HG03045 (cell line): ENCODE measurements around the gene GALNT15.

Source experiments
- ATAC-seq: cut with Tn5 transposase; IDR thresholded peaks from one replicate; pipeline ENCODE4 v1.9.1; 2021; ENCODE audit warnings: mild to moderate bottlenecking, moderate library complexity; ENCODE audit not compliant: unreplicated experiment

The GALNT15 gene

DNA sequence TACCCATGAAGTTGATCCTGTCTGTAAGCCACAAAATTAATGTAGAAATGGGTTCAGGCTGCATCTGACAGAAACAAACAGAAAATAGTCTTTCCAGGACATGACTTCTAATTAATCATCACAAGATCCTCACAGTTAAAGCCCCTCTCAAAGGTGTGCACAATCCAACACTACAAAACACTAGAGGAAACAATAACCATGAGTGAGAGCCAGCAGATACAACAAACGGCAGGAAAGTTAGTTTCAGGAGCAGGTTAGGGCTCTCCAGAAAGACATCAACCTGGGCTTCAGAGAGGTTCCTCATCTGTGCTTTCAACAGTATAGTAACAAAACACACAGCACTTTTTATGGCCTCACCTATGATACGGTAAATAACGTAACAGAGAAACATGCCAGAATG lies 47.5 kb downstream of the GALNT15 start:
- ATAC-seq = no peak

- no peak for ATAC-seq
Measured at GRCh38 chr3:16222547-16222946, 48.1 kb downstream of the GALNT15 start.

- ATAC-seq = no peak
Measured at GRCh38 chr3:16224325-16224724, 49.8 kb downstream of the GALNT15 start.

DNA sequence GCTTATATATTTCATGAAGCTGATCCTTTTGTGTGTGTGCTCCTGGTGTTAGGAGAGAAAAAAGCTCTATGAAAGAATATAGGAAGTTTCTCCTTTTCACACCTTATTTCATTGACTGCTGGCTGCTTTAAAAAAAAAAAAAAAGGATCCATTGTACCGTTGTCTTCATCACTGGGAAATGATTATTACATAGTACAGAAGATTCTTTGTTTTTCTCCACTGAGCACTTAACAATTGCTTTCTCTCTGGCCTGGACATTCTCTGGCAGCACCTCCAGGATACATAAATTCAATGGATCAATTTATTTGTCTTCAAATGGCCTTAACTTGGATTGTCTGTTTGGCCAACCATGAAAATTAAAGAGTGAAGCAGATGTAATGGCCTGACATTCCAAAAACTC lies 53.1 kb downstream of the GALNT15 start:
- ATAC-seq = no peak

DNA sequence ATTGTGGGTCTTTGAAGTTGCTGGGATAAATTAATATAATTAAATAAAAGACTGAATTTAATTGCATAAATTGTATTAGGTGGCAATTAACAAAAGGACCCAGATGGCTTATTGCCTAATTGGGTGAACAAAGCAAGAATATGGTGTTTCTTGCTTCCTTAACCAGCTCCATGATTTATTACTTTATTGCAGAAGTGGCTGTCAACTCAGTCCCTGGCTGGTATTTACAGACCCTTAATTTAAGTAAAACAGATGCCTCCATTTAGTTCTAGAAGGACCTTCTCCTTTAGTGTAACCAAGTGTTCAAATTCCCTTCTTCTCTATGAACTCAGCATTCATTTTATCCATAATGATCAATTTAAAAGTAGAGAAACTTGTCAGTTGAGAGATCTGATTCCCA lies 55.2 kb downstream of the GALNT15 start:
- ATAC-seq = no peak

- no peak for ATAC-seq
Measured at GRCh38 chr3:16231983-16232382, 57.5 kb downstream of the GALNT15 start.

DNA sequence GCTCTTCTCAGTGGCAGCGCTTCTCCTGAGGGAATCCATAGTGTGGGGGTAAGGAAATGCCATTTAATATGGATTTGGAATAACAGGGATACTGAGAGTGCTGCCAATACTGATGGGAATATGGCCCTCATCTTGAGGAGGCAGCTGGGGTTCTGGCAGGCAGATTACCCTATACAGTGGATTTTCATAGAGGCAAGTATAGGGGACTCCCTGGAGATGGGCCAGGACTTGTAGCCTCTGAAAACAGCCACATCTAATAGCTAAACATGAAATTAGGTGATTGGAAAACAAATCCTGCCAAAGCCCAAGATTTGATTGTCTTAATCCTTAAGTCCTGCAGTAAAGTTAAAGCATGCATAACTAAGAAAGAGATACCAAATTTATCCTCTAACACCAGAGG lies 59.3 kb downstream of the GALNT15 start:
- ATAC-seq = no peak

DNA sequence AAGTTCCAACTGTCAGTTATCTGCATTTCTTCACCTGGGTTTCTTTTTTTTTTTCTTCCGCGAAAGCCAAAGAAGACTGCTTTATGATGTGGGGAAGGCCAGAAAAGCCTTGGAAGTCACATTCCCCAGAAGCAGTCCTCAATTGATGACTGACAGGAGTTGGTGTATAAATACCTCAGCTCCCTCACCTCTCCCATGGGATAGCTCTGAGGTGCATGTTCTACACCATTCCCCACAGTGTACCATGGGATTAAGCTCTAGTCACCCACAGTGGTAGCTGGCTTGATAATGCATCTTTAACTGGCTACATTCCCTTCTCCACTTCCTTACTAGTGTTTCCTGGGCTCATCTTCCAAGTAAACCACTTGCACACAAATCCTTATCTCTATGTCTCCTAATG lies 59.8 kb downstream of the GALNT15 start:
- no peak for ATAC-seq

- no peak for ATAC-seq
Measured at GRCh38 chr3:16236030-16236639, 61.7 kb downstream of the GALNT15 start.

DNA sequence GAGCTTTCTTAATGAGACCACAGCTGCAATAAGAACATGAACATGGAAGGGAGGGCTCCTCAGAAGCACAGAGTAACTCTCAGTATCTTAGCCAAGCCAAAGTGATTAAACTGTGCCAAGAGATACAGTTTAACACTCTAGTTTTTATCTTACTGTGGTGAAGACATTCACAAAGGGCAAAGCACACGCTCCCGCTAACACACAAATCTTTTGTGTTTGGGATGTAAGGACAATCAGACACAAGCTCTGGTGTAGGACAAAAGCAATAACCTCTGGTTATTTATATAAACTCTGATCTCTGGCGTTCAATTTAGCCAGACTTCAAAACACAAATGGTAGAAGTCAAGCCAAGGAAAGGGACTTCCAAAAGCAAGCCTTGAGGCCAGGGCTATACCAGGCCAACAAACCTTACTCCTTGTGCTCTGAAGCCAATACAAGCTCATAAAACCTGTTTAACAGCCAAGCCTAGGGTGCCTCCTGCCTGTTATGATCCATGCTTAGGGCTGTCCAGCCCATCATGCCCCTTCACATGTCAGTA lies 62.4 kb downstream of the GALNT15 start:
- ATAC-seq = no peak

- no peak for ATAC-seq
Measured at GRCh38 chr3:16239086-16239770, 64.7 kb downstream of the GALNT15 start.

- no peak for ATAC-seq
Measured at GRCh38 chr3:16239780-16240179, 65.3 kb downstream of the GALNT15 start.

GRCh38 chr3:16240229-16241023 lies 65.9 kb downstream of the GALNT15 start:
- ATAC-seq = no peak

GRCh38 chr3:16241225-16241624 lies 66.7 kb downstream of the GALNT15 start:
- no peak for ATAC-seq

- no peak for ATAC-seq
Measured at GRCh38 chr3:16242177-16242576, 67.7 kb downstream of the GALNT15 start.

GRCh38 chr3:16243706-16244490 lies 69.4 kb downstream of the GALNT15 start:
- ATAC-seq = no peak

GRCh38 chr3:16245609-16246008 lies 71.1 kb downstream of the GALNT15 start:
- no peak for ATAC-seq

DNA sequence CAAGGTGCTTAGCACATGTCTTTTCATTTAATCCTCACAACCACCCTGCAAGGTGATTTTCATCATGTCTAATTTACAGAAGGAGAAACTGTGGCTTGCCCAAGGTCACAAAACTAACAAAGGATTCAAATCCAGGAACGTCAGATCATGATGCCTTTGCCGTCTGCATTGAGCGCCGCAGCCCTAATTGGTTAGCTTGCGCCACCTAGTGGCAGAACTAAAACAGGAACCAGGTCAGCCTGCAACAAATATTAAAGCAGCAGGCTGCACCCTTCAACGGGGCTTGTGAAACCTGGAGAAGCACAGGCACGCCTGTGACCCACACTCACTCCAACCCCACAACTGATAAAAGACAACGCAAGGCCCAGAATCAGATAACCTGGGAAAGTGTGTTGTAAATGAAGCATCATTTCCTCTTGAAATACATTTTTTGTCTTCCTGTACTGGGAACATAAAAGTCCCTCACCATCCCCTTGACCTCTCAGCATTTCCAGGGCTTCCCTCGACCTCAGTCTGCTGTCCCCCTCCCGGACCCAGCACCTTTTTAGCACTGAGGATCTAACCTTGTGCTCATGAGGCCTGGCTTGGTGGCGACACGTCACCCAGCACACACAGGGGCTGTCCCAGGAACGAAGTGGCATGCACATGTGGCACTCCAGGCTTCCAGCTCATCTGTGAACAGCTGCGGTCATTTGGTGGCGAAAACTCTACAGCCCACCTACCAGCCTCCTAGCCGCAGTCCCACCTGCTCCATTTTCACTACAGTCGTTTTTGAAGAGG lies 73.0 kb downstream of the GALNT15 start:
- peak; percentile 75 for ATAC-seq

DNA sequence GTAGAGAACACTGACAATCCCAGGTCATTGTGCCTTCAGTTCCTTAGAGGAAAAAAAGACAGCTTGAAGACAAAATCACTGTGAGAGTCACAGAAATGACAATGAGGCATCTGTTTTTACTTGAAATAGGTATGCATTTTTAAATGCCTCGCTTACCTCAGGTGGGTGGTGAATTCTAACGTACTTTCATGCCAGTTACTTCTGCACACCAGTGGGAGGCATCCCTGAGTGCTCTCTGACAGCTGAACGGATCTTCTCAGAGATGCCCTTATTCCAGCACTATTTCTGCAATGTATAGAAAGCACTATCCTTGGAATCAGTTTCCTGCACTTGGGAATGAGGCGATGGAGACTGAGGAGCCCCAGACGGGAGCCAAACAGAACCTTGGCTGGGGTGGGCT lies 74.1 kb downstream of the GALNT15 start:
- no peak for ATAC-seq

DNA sequence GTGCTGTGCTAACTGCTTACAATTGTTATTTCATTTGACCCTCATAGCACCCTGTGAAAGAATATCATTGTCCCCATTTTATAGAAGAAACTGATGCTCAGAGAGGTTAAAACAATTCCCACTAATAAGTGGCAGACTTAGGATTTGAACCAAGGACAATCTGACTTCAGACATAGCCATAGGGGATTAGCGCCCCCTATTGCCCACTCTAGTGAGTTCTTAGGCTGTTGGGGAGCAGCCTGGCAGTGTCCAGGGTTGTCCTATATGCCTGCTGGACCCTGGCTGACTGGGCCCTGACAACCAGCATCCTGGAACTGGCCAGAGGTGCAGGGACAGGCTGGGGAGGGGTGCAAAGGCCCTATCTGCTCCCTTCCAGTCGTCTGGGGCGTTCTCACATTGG lies 74.9 kb downstream of the GALNT15 start:
- ATAC-seq = no peak
